SHP77 treated with DMSO at 0.1 percent for 48 hours (cell line): ENCODE measurements around the gene CDK9.
"Not testable (repeated sequence)": the region's sequence is repeated elsewhere in the genome, so short reads cannot be mapped to it uniquely, and the experiment has no call there.

Experiments
- DNase-seq: peaks from one replicate; lab custom pipeline; 2025; lab: John Stamatoyannopoulos, UW

CDK9 gene

GRCh38 chr9:127825319-127826051 is 39.7 kb downstream of the CDK9 start:
- DNase-seq = no peak

DNA sequence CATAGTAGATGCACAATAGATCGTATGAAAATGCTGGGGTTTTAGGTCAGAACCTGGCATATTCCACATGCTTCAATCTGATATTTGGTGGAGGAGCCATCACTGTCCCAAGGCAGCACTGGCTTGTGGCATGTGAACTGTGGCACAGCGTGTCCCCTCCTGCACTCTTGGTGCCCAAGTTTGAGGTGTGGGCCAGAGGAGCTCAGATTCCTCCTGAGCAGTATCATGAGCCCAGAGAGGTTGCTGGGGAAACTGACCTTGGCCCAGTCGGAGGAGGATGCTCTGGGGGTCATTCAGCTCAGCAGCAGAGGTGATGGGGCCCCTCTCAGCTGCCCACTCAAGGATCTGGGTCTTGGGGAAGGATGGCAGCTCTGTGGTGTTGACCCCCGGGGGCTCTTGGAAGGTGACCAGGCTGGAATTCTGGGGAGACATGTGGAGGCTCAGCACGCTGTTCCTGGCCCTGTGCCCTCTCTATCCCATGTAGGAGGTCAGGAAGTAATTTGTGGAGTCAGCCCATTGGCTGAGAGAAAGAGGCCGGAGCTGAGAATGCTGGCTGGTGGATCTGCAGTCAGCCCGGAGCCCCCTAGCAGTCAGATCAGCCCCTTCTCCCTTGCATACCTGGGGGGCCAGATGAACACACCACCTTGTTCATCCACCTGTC is 40.5 kb downstream of the CDK9 start:
- no peak for DNase-seq

DNA sequence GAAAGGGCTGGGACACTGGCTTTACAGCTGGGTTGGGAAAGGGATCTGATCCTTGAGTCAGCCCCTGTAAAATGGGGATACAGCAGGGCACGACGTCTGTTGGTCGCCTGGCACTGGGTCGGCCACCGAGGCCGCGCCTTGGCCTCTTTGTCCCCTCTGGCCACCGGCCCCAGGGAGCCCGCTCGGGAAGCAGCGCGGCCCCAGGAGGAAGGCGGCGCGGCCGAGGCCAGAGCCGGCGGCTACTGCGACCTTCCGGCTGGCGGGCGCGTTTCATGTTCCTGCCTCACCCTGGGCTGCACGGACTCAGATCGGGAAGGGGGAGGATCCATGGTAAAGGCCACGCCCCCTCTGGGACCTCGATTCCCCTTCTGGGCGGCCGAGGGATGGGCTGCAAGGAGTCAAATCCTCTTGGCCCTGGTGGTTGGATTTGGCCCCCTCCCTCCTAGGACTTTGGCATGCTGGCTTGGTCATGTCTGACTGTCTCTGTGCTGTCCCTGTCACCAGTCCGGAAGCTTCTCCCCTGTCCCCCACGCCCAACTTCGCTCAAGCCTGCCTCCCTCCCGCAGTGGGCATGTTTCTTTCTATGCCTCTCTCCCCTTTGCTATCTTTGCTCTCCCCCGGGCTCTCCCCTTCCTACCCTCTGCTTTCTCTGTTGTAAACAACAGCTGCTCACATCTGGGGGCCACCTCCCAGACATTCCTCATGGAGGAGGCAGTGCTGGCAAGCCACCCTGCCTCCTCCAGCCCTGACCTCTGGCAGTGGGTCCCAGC is 42.6 kb downstream of the CDK9 start:
- no peak for DNase-seq

DNA sequence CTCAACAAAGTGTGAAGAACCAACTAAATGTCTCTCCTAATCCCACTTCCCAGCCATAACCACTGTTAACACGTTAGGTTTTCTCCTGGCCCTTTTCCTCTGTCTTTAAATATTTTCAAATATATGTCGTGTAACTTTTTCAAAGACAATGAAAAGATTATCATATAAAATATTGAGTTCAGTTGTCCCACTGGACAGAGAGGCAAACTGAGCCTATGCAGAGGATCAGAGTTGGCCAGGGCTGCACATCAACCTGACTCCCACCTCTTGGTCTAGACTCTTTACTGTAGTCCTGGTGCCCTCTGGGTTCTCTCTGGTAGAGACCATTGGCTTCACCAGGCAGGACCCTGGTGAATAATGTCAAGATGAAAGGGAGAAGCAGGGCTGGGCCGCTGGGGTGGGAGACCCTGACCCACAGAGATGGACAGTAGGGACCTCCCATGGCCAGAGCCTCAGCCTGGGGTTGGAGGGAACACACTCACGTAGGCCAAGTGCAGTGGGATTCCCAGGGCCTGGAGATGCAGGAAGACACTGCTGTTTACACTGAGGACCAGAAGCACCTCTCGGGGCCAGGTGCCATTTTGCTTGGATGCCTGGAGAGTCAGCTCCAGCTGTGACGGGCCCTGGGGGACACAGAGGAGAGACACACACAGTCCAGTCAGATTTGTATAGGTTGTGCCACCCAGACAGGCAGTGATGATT is 43.5 kb downstream of the CDK9 start:
- no peak for DNase-seq

DNA sequence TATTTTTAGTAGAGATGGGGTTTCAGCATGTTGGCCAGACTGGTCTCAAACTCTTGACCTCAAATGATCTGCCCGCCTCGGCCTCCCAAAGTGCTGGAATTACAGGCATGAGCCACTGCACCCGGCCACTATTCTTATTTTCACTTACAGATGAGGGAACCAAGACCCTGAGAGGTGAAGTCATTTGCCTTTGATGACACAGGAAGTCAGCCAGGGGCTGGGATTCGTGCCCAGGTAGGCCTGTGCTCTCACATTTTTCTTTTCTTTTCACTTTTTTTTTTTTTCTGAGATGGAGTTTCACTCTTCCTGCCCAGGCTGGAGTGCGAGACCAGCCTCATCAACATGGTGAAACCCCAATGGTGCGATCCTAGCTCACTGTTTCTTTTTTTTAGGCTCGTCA is 46.4 kb downstream of the CDK9 start:
- no peak for DNase-seq

GRCh38 chr9:127833555-127833954 is 47.7 kb downstream of the CDK9 start:
- DNase-seq = no peak

DNA sequence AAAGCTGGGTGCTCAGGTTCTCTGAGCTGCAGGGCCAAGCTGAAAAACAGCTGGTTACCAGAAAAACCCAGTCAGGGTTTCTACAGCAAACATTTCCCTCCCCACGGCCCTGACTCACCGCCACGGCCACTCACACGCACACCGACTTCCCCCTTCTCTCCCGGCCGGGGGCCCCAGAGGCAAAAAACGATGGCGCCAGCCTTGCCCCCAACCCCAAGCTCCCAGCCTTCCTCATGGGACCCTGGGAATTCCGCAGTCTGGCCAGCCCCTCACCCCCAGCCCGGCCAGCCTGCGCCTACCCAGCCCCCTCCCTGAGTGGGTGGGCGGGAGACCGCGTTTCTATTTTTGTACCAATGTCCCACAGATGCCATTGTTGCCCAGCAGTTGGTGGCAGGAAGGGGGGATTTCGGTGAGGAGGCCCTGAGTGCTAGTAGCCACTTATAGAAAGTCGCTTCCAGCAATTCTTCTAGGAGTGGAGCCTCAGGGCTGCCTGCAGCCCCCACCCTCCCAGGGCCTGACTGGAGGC is 50.2 kb downstream of the CDK9 start:
- no peak for DNase-seq

- DNase-seq = not testable (repeated sequence)
Observed at GRCh38 chr9:127836561-127836960, 50.7 kb downstream of the CDK9 start.

GRCh38 chr9:127837346-127837745 is 51.5 kb downstream of the CDK9 start:
- no peak for DNase-seq

DNA sequence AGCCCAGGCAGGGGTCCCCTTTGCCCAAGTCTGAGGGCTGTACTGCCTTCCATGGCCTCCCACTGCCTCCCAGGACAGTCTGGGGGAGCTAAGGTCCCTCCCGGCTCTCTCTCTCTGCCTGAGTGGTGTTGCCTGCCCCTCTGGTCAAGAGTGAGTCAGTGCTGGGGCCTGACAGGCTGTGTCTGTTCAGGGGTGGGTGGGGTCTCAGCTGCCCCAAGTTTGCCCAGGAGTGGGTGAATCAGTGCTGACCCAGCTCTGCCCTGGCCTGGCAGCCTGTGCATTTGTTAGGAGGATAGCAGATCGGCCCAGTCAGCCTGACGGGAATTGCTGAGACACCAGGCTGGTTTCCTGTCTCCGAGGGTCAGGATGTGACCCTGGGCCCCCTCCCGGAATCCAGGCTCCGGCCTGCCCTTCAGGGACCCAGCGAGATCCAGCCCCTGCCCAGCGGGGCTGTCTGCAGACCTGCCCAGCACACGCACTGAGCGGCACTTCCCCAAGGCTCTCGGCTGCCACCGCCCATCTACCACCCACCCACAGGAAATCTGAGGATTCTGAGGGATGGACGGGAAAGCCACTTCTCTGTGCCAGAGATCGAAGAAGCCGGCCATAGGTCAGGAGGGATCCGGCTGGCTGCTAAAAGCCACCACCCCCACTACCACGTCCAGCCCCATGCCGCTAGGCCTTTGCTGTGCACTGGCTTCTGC is 52.7 kb downstream of the CDK9 start:
- no peak for DNase-seq
